WTC11 (cell line): Measurements from ENCODE around the gene ARHGAP42. TPM values are rescaled to one million over a fixed set of nuclear protein-coding genes. Genes with fewer than 3 reads are reported as not detected.

Experiments used
- ATAC-seq: fragments of 200-7000 bp; cut with Tn5 transposase; 2 replicates; pipeline ENCODE4 v1.10.0; 2021; ENCODE audit warnings: mild to moderate bottlenecking, moderate library complexity
- CTCF ChIA-PET: fragments of 300-600 bp; sonication (Branson Sonifier 250); formaldehyde crosslinking; loops from one replicate; lab custom pipeline; 2021; ENCODE audit warnings: antibody characterized with exemption; lab: Charles Lee
- POLR2A ChIA-PET: fragments of 350-600 bp; sonication (Branson Sonifier 250); formaldehyde crosslinking; loops from one replicate; lab custom pipeline; 2021; ENCODE audit warnings: antibody characterized with exemption; lab: Charles Lee
- DNase-seq: peaks from one replicate; pipeline ENCODE4 v3.0.0; 2021; ENCODE audit warnings: low spot score
- H3K27ac Mint-ChIP-seq: 2 replicates; pipeline ENCODE4 v1.8.0; 2021; ENCODE audit warnings: mixed read lengths
- H3K27me3 Mint-ChIP-seq: 2 replicates; pipeline ENCODE4 v1.8.0; 2021; ENCODE audit warnings: low read depth, mild to moderate bottlenecking, moderate library complexity, mixed read lengths
- H3K36me3 Mint-ChIP-seq: 2 replicates; pipeline ENCODE4 v1.8.0; 2021; ENCODE audit warnings: mixed read lengths
- H3K4me1 Mint-ChIP-seq: 2 replicates; pipeline ENCODE4 v1.8.0; 2022; ENCODE audit warnings: mixed read lengths
- H3K4me3 Mint-ChIP-seq: 2 replicates; pipeline ENCODE4 v1.8.0; 2021; ENCODE audit warnings: mild to moderate bottlenecking, moderate library complexity, mixed read lengths
- H3K9me3 Mint-ChIP-seq: 2 replicates; pipeline ENCODE4 v1.8.0; 2021; ENCODE audit warnings: mixed read lengths
- ARID4B ChIP-seq: sonication (generic); formaldehyde crosslinking; IDR thresholded peaks from 2 replicates; pipeline ENCODE4 v1.8.0; 2023; ENCODE audit warnings: missing genetic modification reagents, mild to moderate bottlenecking, borderline replicate concordance
- CBFB ChIP-seq: sonication (generic); formaldehyde crosslinking; IDR thresholded peaks from 2 replicates; pipeline ENCODE4 v1.8.1; 2022; ENCODE audit warnings: mild to moderate bottlenecking, low read depth, missing genetic modification reagents
- ETV6 ChIP-seq: sonication (generic); formaldehyde crosslinking; IDR thresholded peaks from 2 replicates; pipeline ENCODE4 v1.8.1; 2022; ENCODE audit warnings: mild to moderate bottlenecking, missing genetic modification reagents
- FOXJ3 ChIP-seq: sonication (generic); formaldehyde crosslinking; IDR thresholded peaks from 2 replicates; pipeline ENCODE4 v1.9.0; 2021; ENCODE audit warnings: missing genetic modification reagents, mild to moderate bottlenecking, borderline replicate concordance
- FOXP1 ChIP-seq: sonication (generic); formaldehyde crosslinking; IDR thresholded peaks from 2 replicates; pipeline ENCODE4 v1.8.0; 2022; ENCODE audit warnings: missing genetic modification reagents, mild to moderate bottlenecking, moderate library complexity, borderline replicate concordance
- OVOL2 ChIP-seq: fragments of 250-450 bp; sonication (Bioruptor Pico); IDR thresholded peaks from 2 replicates; pipeline ENCODE4 v1.9.0; 2021; ENCODE audit warnings: mild to moderate bottlenecking, borderline replicate concordance
- TEAD1 ChIP-seq: sonication (generic); formaldehyde crosslinking; IDR thresholded peaks from 2 replicates; pipeline ENCODE4 v1.8.0; 2022; ENCODE audit warnings: mild to moderate bottlenecking, missing genetic modification reagents
- USF1 ChIP-seq: sonication (generic); formaldehyde crosslinking; IDR thresholded peaks from 2 replicates; pipeline ENCODE4 v1.8.0; 2022; ENCODE audit warnings: mild to moderate bottlenecking, missing genetic modification reagents
- ZBTB21 ChIP-seq: sonication (generic); formaldehyde crosslinking; IDR thresholded peaks from 2 replicates; pipeline ENCODE4 v1.8.1; 2023; ENCODE audit warnings: mild to moderate bottlenecking, missing genetic modification reagents, borderline replicate concordance
- total RNA-seq: library from RNA; stranded (reverse); gene quantifications from 3 replicates; pipeline ENCODE4 v1.2.3, GENCODE V29; 2021
- TF ChIP-seq, protein P1 (sequence below): fragments of 250-450 bp; sonication (Bioruptor Pico); IDR thresholded peaks from 2 replicates; pipeline ENCODE4 v1.9.0; 2021; ENCODE audit warnings: mild to moderate bottlenecking, borderline replicate concordance
- TF ChIP-seq, protein P2 (sequence below): sonication (generic); formaldehyde crosslinking; IDR thresholded peaks from 2 replicates; pipeline ENCODE4 v1.8.0; 2022; ENCODE audit warnings: mild to moderate bottlenecking, missing genetic modification reagents

ARHGAP42 gene
- total RNA-seq, 1 experiment from 2014 or later, result 32.5 TPM

- TF ChIP-seq, protein P1, sequence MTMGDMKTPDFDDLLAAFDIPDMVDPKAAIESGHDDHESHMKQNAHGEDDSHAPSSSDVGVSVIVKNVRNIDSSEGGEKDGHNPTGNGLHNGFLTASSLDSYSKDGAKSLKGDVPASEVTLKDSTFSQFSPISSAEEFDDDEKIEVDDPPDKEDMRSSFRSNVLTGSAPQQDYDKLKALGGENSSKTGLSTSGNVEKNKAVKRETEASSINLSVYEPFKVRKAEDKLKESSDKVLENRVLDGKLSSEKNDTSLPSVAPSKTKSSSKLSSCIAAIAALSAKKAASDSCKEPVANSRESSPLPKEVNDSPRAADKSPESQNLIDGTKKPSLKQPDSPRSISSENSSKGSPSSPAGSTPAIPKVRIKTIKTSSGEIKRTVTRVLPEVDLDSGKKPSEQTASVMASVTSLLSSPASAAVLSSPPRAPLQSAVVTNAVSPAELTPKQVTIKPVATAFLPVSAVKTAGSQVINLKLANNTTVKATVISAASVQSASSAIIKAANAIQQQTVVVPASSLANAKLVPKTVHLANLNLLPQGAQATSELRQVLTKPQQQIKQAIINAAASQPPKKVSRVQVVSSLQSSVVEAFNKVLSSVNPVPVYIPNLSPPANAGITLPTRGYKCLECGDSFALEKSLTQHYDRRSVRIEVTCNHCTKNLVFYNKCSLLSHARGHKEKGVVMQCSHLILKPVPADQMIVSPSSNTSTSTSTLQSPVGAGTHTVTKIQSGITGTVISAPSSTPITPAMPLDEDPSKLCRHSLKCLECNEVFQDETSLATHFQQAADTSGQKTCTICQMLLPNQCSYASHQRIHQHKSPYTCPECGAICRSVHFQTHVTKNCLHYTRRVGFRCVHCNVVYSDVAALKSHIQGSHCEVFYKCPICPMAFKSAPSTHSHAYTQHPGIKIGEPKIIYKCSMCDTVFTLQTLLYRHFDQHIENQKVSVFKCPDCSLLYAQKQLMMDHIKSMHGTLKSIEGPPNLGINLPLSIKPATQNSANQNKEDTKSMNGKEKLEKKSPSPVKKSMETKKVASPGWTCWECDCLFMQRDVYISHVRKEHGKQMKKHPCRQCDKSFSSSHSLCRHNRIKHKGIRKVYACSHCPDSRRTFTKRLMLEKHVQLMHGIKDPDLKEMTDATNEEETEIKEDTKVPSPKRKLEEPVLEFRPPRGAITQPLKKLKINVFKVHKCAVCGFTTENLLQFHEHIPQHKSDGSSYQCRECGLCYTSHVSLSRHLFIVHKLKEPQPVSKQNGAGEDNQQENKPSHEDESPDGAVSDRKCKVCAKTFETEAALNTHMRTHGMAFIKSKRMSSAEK (CRISPR knock-in tag), result no peak
- no peak for TF ChIP-seq OVOL2 (CRISPR knock-in tag)
- no peak for TF ChIP-seq CBFB (CRISPR knock-in tag)
- no peak for TF ChIP-seq ARID4B (CRISPR knock-in tag)
- no peak for TF ChIP-seq USF1 (CRISPR knock-in tag)
- no peak for TF ChIP-seq FOXJ3 (CRISPR knock-in tag)
Observed at GRCh38 chr11:101008961-101009689, 322.0 kb downstream of the ARHGAP42 start (continued).

- Mint-ChIP-seq H3K27me3 (no peaks in the 10 kb centered on the region), H3K9me3 (peaks cover 3% of the 10 kb centered on the region; the same call in 1 of the 2 replicates), H3K27ac (no peak overlapping the region), H3K4me1 (peaks cover 4% of the 10 kb centered on the region; the same call in 1 of the 2 replicates)
- ChIA-PET POLR2A (no interaction called here), CTCF (no interaction called here)
- ATAC-seq, result no peak
- TF ChIP-seq, protein P2, sequence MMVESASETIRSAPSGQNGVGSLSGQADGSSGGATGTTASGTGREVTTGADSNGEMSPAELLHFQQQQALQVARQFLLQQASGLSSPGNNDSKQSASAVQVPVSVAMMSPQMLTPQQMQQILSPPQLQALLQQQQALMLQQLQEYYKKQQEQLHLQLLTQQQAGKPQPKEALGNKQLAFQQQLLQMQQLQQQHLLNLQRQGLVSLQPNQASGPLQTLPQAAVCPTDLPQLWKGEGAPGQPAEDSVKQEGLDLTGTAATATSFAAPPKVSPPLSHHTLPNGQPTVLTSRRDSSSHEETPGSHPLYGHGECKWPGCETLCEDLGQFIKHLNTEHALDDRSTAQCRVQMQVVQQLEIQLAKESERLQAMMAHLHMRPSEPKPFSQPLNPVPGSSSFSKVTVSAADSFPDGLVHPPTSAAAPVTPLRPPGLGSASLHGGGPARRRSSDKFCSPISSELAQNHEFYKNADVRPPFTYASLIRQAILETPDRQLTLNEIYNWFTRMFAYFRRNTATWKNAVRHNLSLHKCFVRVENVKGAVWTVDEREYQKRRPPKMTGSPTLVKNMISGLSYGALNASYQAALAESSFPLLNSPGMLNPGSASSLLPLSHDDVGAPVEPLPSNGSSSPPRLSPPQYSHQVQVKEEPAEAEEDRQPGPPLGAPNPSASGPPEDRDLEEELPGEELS (CRISPR knock-in tag), result no peak
- no peak for TF ChIP-seq ZBTB21 (CRISPR knock-in tag)
- TF ChIP-seq, all 79 proteins: peak for 0
- H3K36me3 Mint-ChIP-seq, result no peaks in the 10 kb centered on the region
- H3K4me3 Mint-ChIP-seq, result no peak overlapping the region
- DNase-seq, result no peak
Observed at GRCh38 chr11:101009690-101010055, 322.6 kb downstream of the ARHGAP42 start.

GRCh38 chr11:101010899-101011298, 323.8 kb downstream of the ARHGAP42 start:
- peak; percentile 31 for DNase-seq
- POLR2A ChIA-PET, result no interaction called here
- no peaks in the 10 kb centered on the region for H3K36me3 Mint-ChIP-seq
- ATAC-seq, result peak; percentile 71
- H3K27ac Mint-ChIP-seq, result no peak overlapping the region
- CTCF ChIA-PET, result no interaction called here
- H3K9me3 Mint-ChIP-seq, result peaks cover 3% of the 10 kb centered on the region; the same call in 1 of the 2 replicates
- H3K4me3 Mint-ChIP-seq, result no peak overlapping the region
- H3K27me3 Mint-ChIP-seq, result no peaks in the 10 kb centered on the region
- TF ChIP-seq TEAD1 (CRISPR knock-in tag) (no peak), FOXP1 (CRISPR knock-in tag) (no peak), ETV6 (CRISPR knock-in tag) (no peak)
- H3K4me1 Mint-ChIP-seq, result peaks cover 4% of the 10 kb centered on the region; the same call in 1 of the 2 replicates
